Endometrial microvascular endothelial cells (primary cell): ENCODE data around the gene TBXAS1. TPM values are rescaled to one million over a fixed set of nuclear protein-coding genes. Genes with fewer than 3 reads are reported as not detected.

ENCODE experiments used
- in situ Hi-C: cut with HindIII; loops from 2 replicates; pipeline ENCODE4 v1.10.0; 2017; ENCODE audit warnings: low sequenced_read_pairs, low pct_unique_long_range_greater_than_20kb; ENCODE audit errors: inconsistent ontology term
- total RNA-seq: library from RNA; depleted of rRNA; stranded (reverse); fragments of >200 nt; gene quantifications from one replicate; pipeline ENCODE4 v1.2.3, GENCODE V29; 2015; ENCODE audit errors: inconsistent ontology term

TBXAS1 gene
- total RNA-seq, 1 donor from 2014 or later, result 6.3 TPM

GRCh38 chr7:139851770-139852481 is 22.9 kb downstream of the TBXAS1 start:
- in situ Hi-C loops, result no loop called here

GRCh38 chr7:139852482-139852845 is 23.4 kb downstream of the TBXAS1 start:
- in situ Hi-C loops, result no loop called here

DNA sequence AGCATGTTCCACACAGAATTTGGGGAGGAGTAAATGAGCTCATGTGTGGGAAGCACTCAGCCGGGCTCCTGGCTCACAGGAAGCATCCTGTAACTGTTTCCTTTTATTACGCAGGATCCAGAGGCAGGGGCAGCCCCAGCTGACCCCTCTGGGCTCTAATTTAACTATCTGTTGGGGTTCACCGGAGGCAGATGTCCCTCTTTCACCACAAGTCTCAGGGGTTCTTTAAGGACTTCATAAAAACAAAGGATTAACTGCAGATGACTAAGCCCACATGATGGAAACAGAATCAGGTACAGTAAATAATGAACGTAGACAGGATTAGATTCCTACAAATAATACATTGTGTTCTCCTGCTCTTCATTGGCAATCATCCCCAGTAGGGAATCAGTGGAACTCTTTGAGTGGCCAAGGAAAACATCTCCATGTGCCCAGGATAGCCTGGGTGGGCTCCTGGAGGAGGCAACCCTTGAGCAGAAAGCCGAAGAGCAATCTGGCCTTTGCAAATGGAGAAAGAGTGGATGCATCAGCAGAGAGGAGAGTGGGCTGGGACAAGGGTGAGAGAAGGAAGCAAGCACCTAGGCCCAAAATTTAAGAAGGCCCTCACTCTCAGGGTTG is 24.6 kb downstream of the TBXAS1 start:
- in situ Hi-C loops, result no loop called here

DNA sequence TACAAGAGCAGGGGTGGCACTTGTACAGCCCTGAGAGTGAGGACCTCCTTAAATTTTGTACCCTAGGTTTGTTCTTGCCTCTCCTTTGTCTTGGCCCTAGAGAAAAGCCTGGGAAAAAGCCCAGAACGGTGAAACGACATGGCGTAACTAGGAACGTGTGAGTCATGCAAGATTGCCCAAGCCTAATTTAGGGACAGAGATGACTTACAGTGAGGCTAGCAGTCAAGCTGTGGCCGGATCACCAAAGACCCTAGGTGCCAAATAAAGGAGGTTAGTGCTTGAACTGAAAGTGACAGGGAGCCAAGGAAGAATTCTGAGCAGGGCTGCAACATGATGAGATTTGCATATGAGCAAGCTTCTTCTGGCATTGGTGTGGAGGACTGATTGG is 25.1 kb downstream of the TBXAS1 start:
- in situ Hi-C loops, result no loop called here

DNA sequence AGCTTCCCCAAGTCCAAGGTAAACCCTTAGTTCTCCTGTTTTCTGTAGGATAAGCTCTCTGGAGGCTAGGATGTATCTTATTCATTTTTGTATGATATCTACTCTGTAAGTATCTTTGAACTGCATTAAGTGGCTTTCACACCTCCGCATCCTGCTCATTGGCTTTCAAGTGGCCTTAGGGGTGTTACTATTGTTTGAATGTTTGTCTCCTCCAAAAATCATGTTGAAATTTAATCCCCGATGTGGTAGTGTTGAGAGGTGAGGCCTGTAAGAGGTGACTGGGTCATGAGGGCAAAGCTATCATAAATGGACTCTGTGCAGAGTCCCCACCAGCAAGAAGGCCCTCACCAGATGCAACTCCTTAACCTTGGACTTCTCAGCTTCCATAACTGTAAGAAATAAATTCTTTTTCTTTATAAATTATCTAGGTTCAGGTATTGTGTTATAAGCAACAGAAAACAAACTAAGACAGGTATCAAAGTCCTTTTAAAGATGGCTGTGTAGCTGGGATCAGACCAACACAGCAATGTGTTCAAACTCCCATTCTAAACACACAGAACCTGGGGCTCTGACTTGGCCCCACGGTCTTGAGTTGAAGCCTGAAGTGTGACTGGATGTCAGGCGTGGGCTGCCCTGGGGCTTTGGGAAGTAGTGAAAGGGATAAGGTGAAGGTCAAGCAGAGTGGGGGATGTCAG is 25.9 kb downstream of the TBXAS1 start:
- in situ Hi-C loops, result no loop called here

GRCh38 chr7:139855498-139856270 is 26.6 kb downstream of the TBXAS1 start:
- in situ Hi-C loops, result no loop called here

- in situ Hi-C loops, result no loop called here
Observed at GRCh38 chr7:139857791-139858190, 28.7 kb downstream of the TBXAS1 start.

GRCh38 chr7:139860090-139860775 is 31.2 kb downstream of the TBXAS1 start:
- in situ Hi-C loops, result no loop called here

DNA sequence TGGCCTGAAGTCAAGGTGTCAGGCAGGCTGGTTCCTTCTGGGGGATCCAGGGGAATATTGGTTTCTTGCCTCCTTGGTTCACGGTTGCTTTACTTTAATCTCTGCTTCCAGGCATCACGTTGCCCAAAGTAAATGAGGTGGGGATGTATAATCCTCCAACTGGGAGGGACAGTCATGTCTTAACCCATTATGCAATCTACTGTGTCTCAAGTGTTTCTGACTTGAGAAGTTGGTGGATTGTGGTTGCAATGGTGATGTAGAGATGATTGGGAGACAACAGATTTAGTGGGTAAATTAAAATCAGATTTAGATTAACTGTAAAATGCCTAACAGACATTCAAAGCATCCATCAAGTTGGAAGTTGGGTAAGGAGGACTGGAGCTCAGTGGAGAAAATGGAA is 32.7 kb downstream of the TBXAS1 start:
- in situ Hi-C loops, result no loop called here

DNA sequence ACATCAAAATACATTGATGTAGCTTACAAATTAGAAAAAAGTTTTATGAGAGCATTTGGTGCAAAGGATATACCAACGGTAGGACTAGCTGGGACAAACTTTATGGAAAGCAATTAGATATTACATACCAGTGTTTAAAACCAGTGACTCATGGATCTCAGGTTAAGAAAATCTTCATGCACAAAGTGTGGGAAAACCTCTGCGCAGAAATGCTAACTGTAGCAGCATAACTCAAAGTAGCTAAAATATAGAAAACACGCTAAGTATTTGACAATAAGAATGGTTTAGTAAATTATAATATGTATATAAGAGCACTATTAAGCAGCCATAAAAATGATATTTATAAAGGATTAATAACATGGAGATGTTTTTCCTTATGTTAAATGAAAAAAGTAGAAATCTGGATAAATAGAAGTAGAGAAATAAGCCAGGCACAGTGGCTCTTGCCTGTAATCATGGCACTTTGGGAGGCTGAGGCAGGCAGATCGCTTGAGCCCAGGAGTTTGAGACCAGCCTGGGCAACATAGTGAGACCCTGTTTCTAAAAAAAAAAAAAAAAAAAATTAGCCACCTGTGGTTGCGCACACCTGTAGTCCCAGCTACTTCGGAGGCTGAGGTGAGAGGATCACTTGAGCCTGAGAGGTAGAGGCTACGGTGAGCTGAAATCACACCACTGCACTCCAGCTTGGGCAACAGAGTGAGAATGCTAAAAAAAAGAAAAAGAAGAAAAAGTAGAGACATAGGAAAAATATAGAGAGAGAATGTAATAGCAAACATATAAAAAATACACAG is 37.2 kb downstream of the TBXAS1 start:
- in situ Hi-C loops, result no loop called here

DNA sequence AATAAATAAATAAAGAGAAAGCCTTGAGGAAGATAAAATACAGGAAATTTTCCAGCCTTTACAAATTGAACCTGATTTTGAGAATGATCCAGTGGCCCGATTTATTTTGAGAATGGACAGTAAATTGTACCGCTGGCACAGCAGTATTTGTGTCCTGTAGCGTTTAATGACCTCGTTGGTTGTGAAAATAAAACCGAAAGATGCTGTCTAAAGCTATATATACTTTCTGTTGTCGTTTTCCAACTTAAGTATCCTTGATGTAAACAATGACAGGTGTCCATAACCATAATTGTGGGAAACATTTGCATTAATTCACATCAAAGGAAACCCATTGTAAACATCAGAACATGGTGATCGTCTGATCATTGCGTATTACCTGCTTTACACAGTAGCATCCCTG is 38.8 kb downstream of the TBXAS1 start:
- in situ Hi-C loops, result no loop called here

- in situ Hi-C loops, result no loop called here
Observed at GRCh38 chr7:139869886-139870285, 40.8 kb downstream of the TBXAS1 start.

DNA sequence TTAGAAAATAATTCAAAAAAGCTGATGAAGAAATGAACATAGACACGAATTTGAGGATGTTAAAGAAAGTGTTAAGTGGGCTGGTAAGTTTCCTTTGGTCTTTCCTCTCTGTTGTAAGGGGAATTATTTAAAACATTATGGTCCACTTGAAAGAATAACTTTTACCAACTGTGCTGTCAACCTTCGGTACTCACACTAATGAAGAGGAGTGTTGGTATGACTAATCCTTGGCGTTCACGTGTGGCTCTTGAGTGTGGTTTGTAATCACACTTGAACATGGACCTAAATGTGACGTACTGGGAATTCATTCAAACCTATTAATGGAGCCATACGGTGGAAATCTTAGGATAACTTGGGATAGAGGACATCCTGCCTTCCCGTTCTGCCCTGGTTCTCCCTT is 41.3 kb downstream of the TBXAS1 start:
- in situ Hi-C loops, result no loop called here

DNA sequence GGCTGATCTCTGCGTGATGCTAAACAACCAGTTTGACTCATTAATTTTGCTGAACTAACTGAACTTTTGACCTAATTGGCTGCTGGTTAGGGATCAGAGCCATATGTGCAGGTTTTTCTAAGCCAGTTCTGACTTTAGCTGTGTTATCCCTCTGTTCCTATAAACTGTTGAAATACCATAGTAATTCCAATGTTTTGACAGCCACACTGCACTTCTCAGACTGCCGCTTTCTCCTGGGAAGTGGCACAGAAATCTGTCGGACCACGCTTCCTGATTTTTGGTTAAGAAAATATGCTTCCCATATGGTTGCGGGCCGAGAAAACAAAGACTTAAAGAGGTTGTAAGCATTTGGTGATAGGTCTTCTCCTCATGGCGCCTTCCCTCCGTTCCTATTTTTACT is 42.3 kb downstream of the TBXAS1 start:
- in situ Hi-C loops, result no loop called here

DNA sequence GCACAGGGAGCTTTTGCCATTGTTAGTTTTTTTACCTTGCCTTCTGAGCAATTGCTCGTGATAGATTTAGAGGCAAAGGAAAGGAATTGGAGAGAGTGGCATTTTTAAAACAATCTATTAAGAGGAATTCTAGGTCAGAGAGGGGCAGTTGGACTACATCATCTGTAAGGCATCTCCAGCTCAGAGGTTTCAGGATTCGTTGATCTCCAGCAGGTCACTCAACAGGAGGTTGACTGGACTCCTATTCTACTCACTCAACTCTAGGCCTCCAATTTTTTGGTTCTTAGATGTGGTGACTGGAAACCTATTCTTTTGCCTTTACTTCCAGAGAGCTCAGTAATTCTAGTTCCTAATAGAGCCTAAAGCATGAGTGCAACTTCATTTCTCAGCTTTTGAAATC is 42.8 kb downstream of the TBXAS1 start:
- in situ Hi-C loops, result no loop called here

- in situ Hi-C loops, result no loop called here
Observed at GRCh38 chr7:139873593-139874301, 44.7 kb downstream of the TBXAS1 start.

DNA sequence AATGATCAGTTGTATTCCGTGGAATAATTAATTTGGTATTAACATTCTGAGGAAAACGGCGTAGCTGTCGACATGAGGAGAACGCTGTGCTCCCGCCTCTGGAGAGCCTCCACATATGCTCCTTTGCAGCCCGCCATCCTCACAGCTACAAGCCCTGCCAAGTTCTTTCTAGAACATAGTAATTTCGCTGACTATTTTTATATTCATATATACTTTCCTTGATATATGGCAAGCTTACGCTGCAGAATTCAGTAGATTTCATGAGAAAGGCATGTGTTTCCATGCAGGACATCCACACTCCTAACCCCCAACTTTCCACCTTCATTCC is 45.2 kb downstream of the TBXAS1 start:
- in situ Hi-C loops, result no loop called here

DNA sequence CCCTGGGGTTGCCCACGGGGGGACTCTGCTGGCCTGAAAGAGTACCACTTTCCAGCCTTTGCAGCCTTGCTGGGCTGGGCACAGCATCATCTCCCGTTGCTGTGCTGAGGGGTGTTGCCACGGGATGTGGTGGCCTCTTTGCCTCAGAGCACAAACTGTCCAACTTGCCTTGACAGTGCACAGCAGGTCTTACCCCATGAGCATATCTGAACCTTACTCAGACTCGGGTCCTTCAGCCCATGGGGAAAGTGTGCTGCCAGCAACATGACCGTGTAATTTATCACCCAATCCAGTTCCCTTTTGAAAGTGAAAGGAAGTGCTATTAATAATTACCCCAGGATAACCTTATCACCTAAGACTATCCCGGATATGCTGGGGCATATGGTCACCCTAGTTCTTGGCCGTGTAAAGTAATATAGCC is 46.8 kb downstream of the TBXAS1 start:
- in situ Hi-C loops, result no loop called here
